ENCODE data around the gene ERBB4. TPM values are rescaled to one million over a fixed set of nuclear protein-coding genes. Genes with fewer than 3 reads are reported as not detected.

Gene ERBB4
- total RNA-seq, 1 experiment from 2014 or later: 0.04 TPM

DNA sequence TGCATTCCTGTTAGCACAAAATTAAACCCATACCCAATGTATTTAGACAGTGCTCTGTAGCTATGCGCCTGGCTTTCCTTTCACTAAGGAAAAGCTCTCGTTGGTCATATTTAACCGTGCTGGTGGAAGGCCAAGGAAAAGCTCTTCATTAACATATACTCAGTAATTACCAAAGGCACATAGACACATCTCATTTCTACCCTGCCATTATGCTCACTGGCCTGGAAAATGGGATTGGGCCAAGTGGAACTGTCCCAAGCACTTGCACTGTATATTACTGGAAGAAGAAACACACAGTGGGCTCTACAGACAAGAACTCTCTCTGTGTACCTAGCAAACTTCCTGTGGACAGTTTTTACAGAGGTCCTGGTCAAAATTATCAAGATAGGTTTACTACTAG is 274.4 kb downstream of the ERBB4 start:
- Mint-ChIP-seq H3K36me3 (ENCODE audit: insufficient read depth in 1 of 3, low read depth in 3 of 3) (no peaks in the 10 kb centered on the region), H3K4me1 (no peaks in the 10 kb centered on the region), H3K27ac (no peak overlapping the region), H3K27me3 (ENCODE audit: low read depth) (no peaks in the 10 kb centered on the region), H3K4me3 (no peak overlapping the region), H3K9me3 (no peaks in the 10 kb centered on the region)
- Histone ChIP-seq H4K20me1 (ENCODE audit: control insufficient read depth, insufficient read depth, insufficient read length) (no peaks in the 10 kb centered on the region), H3K56ac (ENCODE audit: insufficient read length, low read depth, low read length) (no peak overlapping the region), H3K23ac (ENCODE audit: insufficient read length, low read depth, low read length) (no peak overlapping the region), H2AK5ac (ENCODE audit: insufficient read length, low read length) (no peak overlapping the region), H4K91ac (ENCODE audit: insufficient read length, low read depth, low read length) (no peak overlapping the region), H3K14ac (ENCODE audit: insufficient read depth, low read length) (no peak overlapping the region), H3K4ac (ENCODE audit: low read depth, low read length) (no peak overlapping the region), H2BK15ac (ENCODE audit: low read depth, low read length) (no peak overlapping the region), H3T11ph (ENCODE audit: low read length) (no peak overlapping the region), H3K9ac (ENCODE audit: extremely low read depth, insufficient read length, low read length) (no peak overlapping the region), H4K8ac (replicated peaks; ENCODE audit: insufficient read length, low read depth, low read length) (no peak overlapping the region), H3K4me2 (ENCODE audit: insufficient read depth, insufficient read length, low read length) (no peak overlapping the region), H2BK5ac (ENCODE audit: insufficient read length, low read length) (no peak overlapping the region), H3K79me1 (ENCODE audit: insufficient read depth, low read depth, low read length, poor library complexity, severe bottlenecking) (no peaks in the 10 kb centered on the region), H4K5ac (ENCODE audit: insufficient read length, low read depth, low read length) (no peak overlapping the region), H3K4me1 (ENCODE audit: insufficient read depth, low read length) (no peaks in the 10 kb centered on the region), H3K18ac (ENCODE audit: insufficient read length, low read depth, low read length) (no peak overlapping the region), H2AFZ (ENCODE audit: low read length) (no peak overlapping the region), H3K27me3 (ENCODE audit: insufficient read depth, low read length) (no peaks in the 10 kb centered on the region; the same call in 1 of the 2 replicates), H2BK20ac (ENCODE audit: low read depth, low read length, poor library complexity, severe bottlenecking) (no peak overlapping the region), H3K23me2 (ENCODE audit: insufficient read length, low read depth, low read length, poor library complexity, severe bottlenecking) (no peaks in the 10 kb centered on the region), H3K9me3 (ENCODE audit: control insufficient read depth, low read depth, low read length) (no peaks in the 10 kb centered on the region), H3K27ac (ENCODE audit: insufficient read length, low read depth, low read length) (no peak overlapping the region), H2BK120ac (ENCODE audit: low read depth, low read length, poor library complexity, severe bottlenecking) (no peak overlapping the region), H3K79me2 (ENCODE audit: insufficient read depth, low read length) (no peaks in the 10 kb centered on the region), H2BK12ac (ENCODE audit: insufficient read length, low read depth, low read length) (no peak overlapping the region)
- DNase-seq: no peak
- TF ChIP-seq, protein P1, sequence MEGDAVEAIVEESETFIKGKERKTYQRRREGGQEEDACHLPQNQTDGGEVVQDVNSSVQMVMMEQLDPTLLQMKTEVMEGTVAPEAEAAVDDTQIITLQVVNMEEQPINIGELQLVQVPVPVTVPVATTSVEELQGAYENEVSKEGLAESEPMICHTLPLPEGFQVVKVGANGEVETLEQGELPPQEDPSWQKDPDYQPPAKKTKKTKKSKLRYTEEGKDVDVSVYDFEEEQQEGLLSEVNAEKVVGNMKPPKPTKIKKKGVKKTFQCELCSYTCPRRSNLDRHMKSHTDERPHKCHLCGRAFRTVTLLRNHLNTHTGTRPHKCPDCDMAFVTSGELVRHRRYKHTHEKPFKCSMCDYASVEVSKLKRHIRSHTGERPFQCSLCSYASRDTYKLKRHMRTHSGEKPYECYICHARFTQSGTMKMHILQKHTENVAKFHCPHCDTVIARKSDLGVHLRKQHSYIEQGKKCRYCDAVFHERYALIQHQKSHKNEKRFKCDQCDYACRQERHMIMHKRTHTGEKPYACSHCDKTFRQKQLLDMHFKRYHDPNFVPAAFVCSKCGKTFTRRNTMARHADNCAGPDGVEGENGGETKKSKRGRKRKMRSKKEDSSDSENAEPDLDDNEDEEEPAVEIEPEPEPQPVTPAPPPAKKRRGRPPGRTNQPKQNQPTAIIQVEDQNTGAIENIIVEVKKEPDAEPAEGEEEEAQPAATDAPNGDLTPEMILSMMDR (conservative IDR thresholded peaks at IDR 0.05): no peak
- no CpG with 5 or more reads among the region's 3 CpGs for WGBS (ENCODE audit: extremely low coverage, insufficient read length, low lambda C conversion rate)

Measured in H9 (cell line).